ENCODE results near the gene HNRNPF. TPM values are rescaled to one million over a fixed set of nuclear protein-coding genes. Genes with fewer than 3 reads are reported as not detected.

The HNRNPF gene
- polyA plus RNA-seq, 1 experiment: 172 TPM

DNA sequence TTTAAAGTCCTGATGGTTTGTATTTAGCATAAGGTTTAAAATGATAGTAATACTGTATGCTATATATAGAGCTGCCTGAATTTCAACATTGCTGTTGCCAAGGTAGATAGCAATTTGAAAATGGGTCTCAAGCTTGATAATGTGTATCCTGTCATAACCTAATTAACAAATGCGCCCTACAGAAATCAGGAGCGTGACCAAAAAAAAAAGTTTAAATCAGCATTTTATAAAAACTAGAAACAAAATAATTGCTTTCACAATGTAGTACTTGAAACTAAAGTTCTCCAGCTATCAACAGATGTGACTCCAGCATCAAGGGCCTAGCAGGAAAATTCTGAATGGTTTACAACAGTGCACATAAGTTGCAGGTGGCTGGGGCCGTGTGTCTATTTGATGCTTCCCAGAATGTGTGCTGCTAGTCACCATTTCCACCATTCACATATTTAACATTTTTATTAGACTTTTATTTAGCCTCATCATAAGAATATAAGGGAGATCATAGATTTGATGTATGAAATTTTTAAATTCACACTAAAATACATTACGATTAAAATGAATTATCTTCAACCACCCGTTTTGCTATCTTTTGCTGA, 23.5 kb downstream of the HNRNPF start:
- POLR2A ChIA-PET: interaction anchor here (0.7 kb wide), 1 partner anchor 33 kb away, joined by 4 read pairs; no protein-coding TSS in a partner anchor
- CTCF ChIA-PET: interaction anchor here (1.2 kb wide), 1 partner anchor 11 kb away, joined by 3 read pairs; no protein-coding TSS in a partner anchor

DNA sequence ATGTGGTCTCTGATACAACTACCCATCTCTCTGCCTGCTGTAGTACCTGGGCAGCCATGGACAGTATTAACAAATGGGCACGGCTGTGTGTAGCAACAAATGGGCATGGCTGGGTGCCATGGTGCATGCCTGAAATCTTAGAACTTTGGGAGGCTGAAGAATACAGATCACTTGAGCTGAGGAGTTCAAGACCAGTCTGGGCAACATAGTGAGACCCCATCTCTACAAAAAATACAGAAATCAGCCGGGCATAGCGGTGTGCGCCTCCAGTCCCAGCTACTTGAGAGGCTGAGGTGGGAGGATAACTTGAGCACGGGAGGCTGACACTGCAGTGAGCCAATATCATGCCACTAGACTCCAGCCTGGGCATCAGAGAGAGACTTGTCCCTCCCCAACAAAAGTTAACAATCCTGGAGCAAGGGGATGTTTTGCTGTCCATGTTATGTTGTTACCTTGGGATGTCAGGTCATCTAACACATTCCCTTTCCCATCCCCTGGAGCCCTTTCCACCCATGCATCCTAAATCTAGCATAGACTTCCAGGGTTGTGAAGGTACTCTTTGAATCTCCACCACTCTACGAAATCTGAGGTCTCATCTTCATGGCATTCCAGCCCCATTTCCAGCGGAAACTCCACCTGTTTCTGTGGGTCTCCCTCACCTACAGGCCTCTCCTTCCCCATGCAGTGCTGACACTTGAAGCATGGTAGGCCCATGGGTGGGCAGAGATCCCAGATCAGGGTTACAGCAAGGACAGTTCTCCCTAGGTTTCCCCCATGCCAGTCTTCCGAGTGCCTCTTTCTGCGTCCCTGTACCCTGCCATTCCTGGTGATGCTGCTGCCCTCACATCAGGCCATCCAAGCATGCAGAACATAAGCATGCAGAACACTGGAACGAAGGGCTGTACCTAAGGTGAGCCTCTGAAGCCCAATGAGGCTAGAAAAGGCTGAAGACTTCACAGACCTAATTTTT, 24.4 kb downstream of the HNRNPF start:
- H3K36me3 ChIP-seq (ENCODE audit: control insufficient read depth, insufficient read depth, low read length): peaks cover 19% of the 10 kb centered on the region
- H3K27me3 ChIP-seq (ENCODE audit: control insufficient read depth, insufficient read depth, low read length): no peaks in the 10 kb centered on the region
- H3K4me3 ChIP-seq (ENCODE audit: low read depth, low read length): no peak overlapping the region
- ChIA-PET POLR2A (interaction anchor here (0.5 to 0.7 kb wide), 2 partner anchors 34 to 39 kb away, joined by 4 to 5 read pairs; no protein-coding TSS in a partner anchor), CTCF (interaction anchor here (0.6 to 1.2 kb wide), 2 partner anchors 12 to 75 kb away, joined by 3 read pairs; no protein-coding TSS in a partner anchor)
- no peak for DNase-seq (ENCODE audit: low read depth)
- TF ChIP-seq, protein P1, sequence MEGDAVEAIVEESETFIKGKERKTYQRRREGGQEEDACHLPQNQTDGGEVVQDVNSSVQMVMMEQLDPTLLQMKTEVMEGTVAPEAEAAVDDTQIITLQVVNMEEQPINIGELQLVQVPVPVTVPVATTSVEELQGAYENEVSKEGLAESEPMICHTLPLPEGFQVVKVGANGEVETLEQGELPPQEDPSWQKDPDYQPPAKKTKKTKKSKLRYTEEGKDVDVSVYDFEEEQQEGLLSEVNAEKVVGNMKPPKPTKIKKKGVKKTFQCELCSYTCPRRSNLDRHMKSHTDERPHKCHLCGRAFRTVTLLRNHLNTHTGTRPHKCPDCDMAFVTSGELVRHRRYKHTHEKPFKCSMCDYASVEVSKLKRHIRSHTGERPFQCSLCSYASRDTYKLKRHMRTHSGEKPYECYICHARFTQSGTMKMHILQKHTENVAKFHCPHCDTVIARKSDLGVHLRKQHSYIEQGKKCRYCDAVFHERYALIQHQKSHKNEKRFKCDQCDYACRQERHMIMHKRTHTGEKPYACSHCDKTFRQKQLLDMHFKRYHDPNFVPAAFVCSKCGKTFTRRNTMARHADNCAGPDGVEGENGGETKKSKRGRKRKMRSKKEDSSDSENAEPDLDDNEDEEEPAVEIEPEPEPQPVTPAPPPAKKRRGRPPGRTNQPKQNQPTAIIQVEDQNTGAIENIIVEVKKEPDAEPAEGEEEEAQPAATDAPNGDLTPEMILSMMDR (IDR thresholded peaks at IDR 0.05; ENCODE audit: insufficient read depth, low read depth, low read length): no peak

More for the DNA sequence above, 23.5 kb downstream of the HNRNPF start:
- H3K27me3 ChIP-seq (ENCODE audit: control insufficient read depth, insufficient read depth, low read length): no peaks in the 10 kb centered on the region
- no peak overlapping the region for H3K4me3 ChIP-seq (ENCODE audit: low read depth, low read length)
- peaks cover 24% of the 10 kb centered on the region for H3K36me3 ChIP-seq (ENCODE audit: control insufficient read depth, insufficient read depth, low read length)
- TF ChIP-seq, protein P1 (IDR thresholded peaks at IDR 0.05; ENCODE audit: insufficient read depth, low read depth, low read length): no peak
- DNase-seq (ENCODE audit: low read depth): no peak

DNA sequence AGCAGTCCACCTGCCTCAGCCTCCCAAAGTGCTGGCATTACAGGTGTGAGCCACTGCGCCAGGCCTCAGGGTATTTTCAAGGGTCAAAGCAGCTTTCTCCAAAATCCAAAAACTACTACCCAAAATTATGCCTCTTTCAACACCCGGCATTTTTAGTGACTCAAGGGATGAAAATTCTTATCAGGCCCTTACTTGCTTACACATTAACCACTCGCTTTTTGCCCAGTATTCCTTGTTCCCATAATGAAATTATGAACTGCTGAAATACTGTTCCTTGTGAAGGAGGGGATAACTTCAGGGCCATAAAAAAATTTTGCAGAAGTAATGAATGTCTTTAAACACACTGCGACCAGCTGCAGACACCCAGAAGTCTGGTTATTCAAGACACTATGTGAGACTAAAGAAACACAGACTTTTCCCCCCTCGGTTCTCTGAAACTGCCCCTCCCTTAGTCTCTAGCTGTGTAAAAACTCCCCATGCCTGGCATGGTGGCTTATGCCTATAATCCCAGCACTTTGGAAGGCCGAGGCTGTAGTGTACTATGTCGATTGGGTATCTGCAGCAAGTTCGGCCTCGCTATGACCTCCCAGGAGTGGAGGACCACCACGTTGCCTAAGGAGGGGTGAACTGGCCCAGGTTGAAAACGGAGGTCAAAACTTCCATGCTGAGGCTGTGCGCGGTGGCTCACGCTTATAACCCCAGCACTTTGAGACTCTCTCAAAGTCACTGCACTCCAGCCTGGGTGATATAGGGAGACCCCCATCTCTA, 25.6 kb downstream of the HNRNPF start:
- no peak for DNase-seq (ENCODE audit: low read depth)

DNA sequence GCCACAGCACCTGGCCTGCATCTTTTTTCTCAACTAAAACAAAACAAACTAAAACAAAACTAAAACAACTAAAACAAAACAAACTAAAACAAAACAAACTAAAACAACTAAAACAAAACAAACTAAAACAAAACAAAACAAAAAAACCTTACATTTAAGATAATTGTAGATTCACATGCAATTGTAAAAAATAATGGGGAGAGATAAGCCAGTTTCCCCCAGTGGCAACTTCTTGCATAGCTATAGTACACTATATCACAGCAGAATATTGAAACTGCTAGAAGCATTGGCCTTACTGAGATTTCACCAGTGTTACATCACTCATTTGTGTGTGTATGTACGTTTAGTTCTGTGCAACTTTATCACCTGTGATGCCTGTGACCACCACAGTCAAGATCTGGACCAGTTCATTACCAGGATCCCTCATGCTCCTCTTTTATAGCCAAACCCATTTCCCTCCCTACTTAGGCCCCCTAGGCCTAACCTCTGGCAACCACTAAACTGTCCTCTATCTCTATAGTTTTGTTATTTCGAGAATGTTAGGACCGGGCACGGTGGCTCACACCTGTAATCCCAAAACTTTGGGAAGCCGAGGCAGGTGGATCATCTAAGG, 28.3 kb downstream of the HNRNPF start:
- TF ChIP-seq, protein P1 (IDR thresholded peaks at IDR 0.05; ENCODE audit: insufficient read depth, low read depth, low read length): peak; percentile 18; the same call in 1 of the 2 replicates
- DNase-seq (ENCODE audit: low read depth): no peak
- H3K27me3 ChIP-seq (ENCODE audit: control insufficient read depth, insufficient read depth, low read length): no peaks in the 10 kb centered on the region
- H3K36me3 ChIP-seq (ENCODE audit: control insufficient read depth, insufficient read depth, low read length): 0 out of 2 replicates have a peak, but pooled peaks cover 1% of the 10 kb centered on the region
- POLR2A ChIA-PET: no interaction called here
- no peak overlapping the region for H3K4me3 ChIP-seq (ENCODE audit: low read depth, low read length)
- CTCF ChIA-PET: no interaction called here

More for the DNA sequence above, 25.6 kb downstream of the HNRNPF start:
- Histone ChIP-seq H3K27me3 (ENCODE audit: control insufficient read depth, insufficient read depth, low read length) (no peaks in the 10 kb centered on the region), H3K4me3 (ENCODE audit: low read depth, low read length) (no peak overlapping the region), H3K36me3 (ENCODE audit: control insufficient read depth, insufficient read depth, low read length) (peaks cover 14% of the 10 kb centered on the region)
- TF ChIP-seq, protein P1 (IDR thresholded peaks at IDR 0.05; ENCODE audit: insufficient read depth, low read depth, low read length): no peak
- ChIA-PET POLR2A (no interaction called here), CTCF (interaction anchor here (1.4 kb wide), 1 partner anchor 90 kb away, joined by 5 read pairs; no protein-coding TSS in a partner anchor)
